DOHH2 (cell line): ENCODE data around the gene RPGR.

Experiments
- H3F3A ChIP-seq: fragments of 200-600 bp; sonication (generic), shearing (Covaris generic); 2 replicates; pipeline ENCODE4 v1.6.0; 2016; ENCODE audit warnings: antibody characterized with exemption, mild to moderate bottlenecking; ENCODE audit not compliant: control insufficient read depth, insufficient read depth
- H3K27ac ChIP-seq: fragments of 200-600 bp; sonication (generic); 2 replicates; pipeline ENCODE4 v1.5.1; 2014; ENCODE audit warnings: low read depth, mild to moderate bottlenecking, low read length, moderate library complexity
- H3K27me3 ChIP-seq: fragments of 200-600 bp; sonication (generic); 2 replicates; pipeline ENCODE4 v1.6.1; 2014; ENCODE audit warnings: mild to moderate bottlenecking, low read length, mixed read lengths; ENCODE audit not compliant: control insufficient read depth
- H3K36me3 ChIP-seq: fragments of 200-600 bp; sonication (generic); 2 replicates; pipeline ENCODE4 v1.6.1; 2014; ENCODE audit warnings: mild to moderate bottlenecking, low read length, moderate library complexity, mixed read lengths; ENCODE audit not compliant: control insufficient read depth
- H3K4me1 ChIP-seq: fragments of 200-600 bp; sonication (generic); 2 replicates; pipeline ENCODE4 v1.6.1; 2014; ENCODE audit warnings: mild to moderate bottlenecking, low read length, mixed read lengths; ENCODE audit not compliant: control insufficient read depth
- H3K4me2 ChIP-seq: fragments of 200-600 bp; sonication (generic); 2 replicates; pipeline ENCODE4 v1.6.0; 2014; ENCODE audit warnings: mild to moderate bottlenecking, low read length, moderate library complexity
- H3K4me3 ChIP-seq: fragments of 200-600 bp; sonication (generic); 2 replicates; pipeline ENCODE4 v1.5.1; 2014; ENCODE audit warnings: mild to moderate bottlenecking, low read length, mixed read lengths
- H3K79me2 ChIP-seq: fragments of 200-600 bp; sonication (generic); 2 replicates; pipeline ENCODE4 v1.6.1; 2014; ENCODE audit warnings: mild to moderate bottlenecking, low read length, mixed read lengths; ENCODE audit not compliant: control insufficient read depth
- H3K9me2 ChIP-seq: fragments of 200-600 bp; sonication (generic); replicated peaks from 2 replicates; pipeline ENCODE4 v1.6.1; 2014; ENCODE audit warnings: mild to moderate bottlenecking, low read length, mixed read lengths; ENCODE audit not compliant: control insufficient read depth
- H3K9me3 ChIP-seq: fragments of 200-600 bp; sonication (generic); 2 replicates; pipeline ENCODE4 v1.6.1; 2014; ENCODE audit warnings: antibody characterized with exemption, low read length, mixed read lengths; ENCODE audit not compliant: control insufficient read depth, insufficient read depth
- H4K20me1 ChIP-seq: fragments of 200-600 bp; sonication (generic); 2 replicates; pipeline ENCODE4 v1.6.0; 2014; ENCODE audit warnings: low read depth, mild to moderate bottlenecking, antibody characterized with exemption, low read length, moderate library complexity; ENCODE audit not compliant: control insufficient read depth, insufficient read depth
- CTCF ChIP-seq: fragments of 200-600 bp; sonication (generic); IDR thresholded peaks from one replicate; pipeline ENCODE4 v1.5.1; 2014; ENCODE audit warnings: antibody characterized with exemption, mild to moderate bottlenecking, low read depth, low read length; ENCODE audit not compliant: poor library complexity, severe bottlenecking
- EZH2phosphoT487 ChIP-seq: fragments of 200-600 bp; sonication (generic); IDR thresholded peaks from 2 replicates; pipeline ENCODE4 v1.6.1; 2017; ENCODE audit warnings: borderline replicate concordance, mild to moderate bottlenecking, antibody characterized with exemption, low read length, moderate library complexity, mixed read lengths

RPGR gene

GRCh38 chrX:38320819-38321218, 6.5 kb downstream of the RPGR start:
- Histone ChIP-seq H3K79me2 (peaks cover 5% of the 10 kb centered on the region; the same call in 1 of the 2 replicates), H3K27ac (no peak overlapping the region), H3K4me2 (no peak overlapping the region), H3K27me3 (no peaks in the 10 kb centered on the region), H3K36me3 (no peaks in the 10 kb centered on the region; the same call in 1 of the 2 replicates), H3K9me3 (no peaks in the 10 kb centered on the region), H3F3A (no peaks in the 10 kb centered on the region), H4K20me1 (no peaks in the 10 kb centered on the region), H3K9me2 (no peaks in the 10 kb centered on the region), H3K4me3 (no peak overlapping the region), H3K4me1 (no peaks in the 10 kb centered on the region)
- no peak for TF ChIP-seq CTCF
- TF ChIP-seq EZH2phosphoT487 = no peak

GRCh38 chrX:38318606-38319005, 8.7 kb downstream of the RPGR start:
- TF ChIP-seq EZH2phosphoT487 (no peak), CTCF (no peak)
- no peaks in the 10 kb centered on the region for H3K9me2 ChIP-seq
- no peaks in the 10 kb centered on the region; the same call in 1 of the 2 replicates for H3K36me3 ChIP-seq
- H3K9me3 ChIP-seq = no peaks in the 10 kb centered on the region
- no peaks in the 10 kb centered on the region for H4K20me1 ChIP-seq
- H3F3A ChIP-seq = no peaks in the 10 kb centered on the region
- H3K4me3 ChIP-seq = no peak overlapping the region
- no peak overlapping the region for H3K4me2 ChIP-seq
- no peaks in the 10 kb centered on the region for H3K4me1 ChIP-seq
- no peaks in the 10 kb centered on the region for H3K27me3 ChIP-seq
- no peaks in the 10 kb centered on the region for H3K79me2 ChIP-seq
- H3K27ac ChIP-seq = no peak overlapping the region

GRCh38 chrX:38318196-38318595, 9.1 kb downstream of the RPGR start:
- no peaks in the 10 kb centered on the region for H3K4me1 ChIP-seq
- no peaks in the 10 kb centered on the region for H3K9me3 ChIP-seq
- no peaks in the 10 kb centered on the region for H3K79me2 ChIP-seq
- H3K27me3 ChIP-seq = no peaks in the 10 kb centered on the region
- no peaks in the 10 kb centered on the region for H3K9me2 ChIP-seq
- TF ChIP-seq EZH2phosphoT487 = no peak
- no peak for TF ChIP-seq CTCF
- H3K4me3 ChIP-seq = no peak overlapping the region
- no peak overlapping the region for H3K4me2 ChIP-seq
- no peak overlapping the region for H3K27ac ChIP-seq
- no peaks in the 10 kb centered on the region for H3F3A ChIP-seq
- no peaks in the 10 kb centered on the region; the same call in 1 of the 2 replicates for H3K36me3 ChIP-seq
- H4K20me1 ChIP-seq = no peaks in the 10 kb centered on the region
